Natural killer cell (primary cell): ENCODE results near the gene TAB2. TPM values are rescaled to one million over a fixed set of nuclear protein-coding genes. Genes with fewer than 3 reads are reported as not detected.
"Not testable (repeated sequence)": the region's sequence is repeated elsewhere in the genome, so short reads cannot be mapped to it uniquely, and the experiment has no call there.

Source experiments
- ATAC-seq, 3 donors: fragments of 150-1000 bp in 2 of 3; fragments of 200-7000 bp in 1 of 3; cut with Tn5 transposase; 1 replicate in 1 of 3; 2 replicates in 2 of 3; pipeline ENCODE4 v1.10.0; 2021; ENCODE audit warnings: mild to moderate bottlenecking in 2 of 3, moderate library complexity in 2 of 3
- DNase-seq, 2 donors: peaks; one replicate each; pipeline versions ENCODE4 v3.0.0 to v3.0.0-alpha.2; 2013 to 2021; ENCODE audit warnings: mixed read lengths in 1 of 2
- H3K27ac ChIP-seq: one replicate; pipeline ENCODE4 v1.5.1; 2013; ENCODE audit warnings: mild to moderate bottlenecking, low read length
- H3K27me3 ChIP-seq: one replicate; pipeline ENCODE4 v1.6.1; 2013; ENCODE audit warnings: low read length; ENCODE audit not compliant: control insufficient read depth, insufficient read depth
- H3K36me3 ChIP-seq: one replicate; pipeline ENCODE4 v1.6.1; 2013; ENCODE audit warnings: low read length; ENCODE audit not compliant: control insufficient read depth, insufficient read depth
- H3K4me1 ChIP-seq: one replicate; pipeline ENCODE4 v1.6.1; 2013; ENCODE audit warnings: low read length; ENCODE audit not compliant: control insufficient read depth, insufficient read depth
- H3K4me3 ChIP-seq: one replicate; pipeline ENCODE4 v1.5.1; 2013; ENCODE audit warnings: low read length
- H3K9me3 ChIP-seq: one replicate; pipeline ENCODE4 v1.6.1; 2013; ENCODE audit warnings: low read length; ENCODE audit not compliant: control insufficient read depth, insufficient read depth
- H3K27ac Mint-ChIP-seq, 2 donors: one replicate each; pipeline ENCODE4 v1.8.0; 2022; ENCODE audit warnings: mild to moderate bottlenecking in 2 of 2, mixed read lengths in 2 of 2, moderate library complexity in 1 of 2
- H3K27me3 Mint-ChIP-seq, 2 donors: one replicate each; pipeline ENCODE4 v1.8.0; 2022; ENCODE audit warnings: low read depth in 2 of 2, mixed read lengths in 2 of 2
- H3K36me3 Mint-ChIP-seq: one replicate; pipeline ENCODE4 v1.8.0; 2022; ENCODE audit warnings: mixed read lengths
- H3K4me1 Mint-ChIP-seq, 2 donors: one replicate each; pipeline ENCODE4 v1.8.0; 2022; ENCODE audit warnings: mixed read lengths in 2 of 2
- H3K4me3 Mint-ChIP-seq: one replicate; pipeline ENCODE4 v1.8.0; 2022; ENCODE audit warnings: mild to moderate bottlenecking, moderate library complexity, mixed read lengths
- H3K9me3 Mint-ChIP-seq, 2 donors: one replicate each; pipeline ENCODE4 v1.8.0; 2022; ENCODE audit warnings: mixed read lengths in 2 of 2
- CTCF ChIP-seq: fragments of 200-600 bp; IDR thresholded peaks from one replicate; pipeline ENCODE4 v1.8.0; 2022; ENCODE audit warnings: antibody characterized with exemption
- WGBS: methylation state at CpG from one replicate; pipeline ENCODE4 v1.1.7; 2013; ENCODE audit warnings: missing lambda C conversion rate; ENCODE audit not compliant: insufficient coverage; 5-methylcytosine and 5-hydroxymethylcytosine counted together
- intact Hi-C: fragments of 100-400 bp; cut with micrococcal nuclease; formaldehyde crosslinking; loops from one replicate; pipeline ENCODE4 v1.14.2; 2022
- total RNA-seq, 4 donors: library from RNA; stranded (reverse); fragments of 120-200 nt in 1 of 4; gene quantifications; one replicate each; pipeline versions ENCODE4 v1.2.3 to v1.2.4, GENCODE V29; 2013 to 2022

TAB2 gene
- total RNA-seq, 3 donors from 2014 or later (not counting 1 experiment from before 2014, with no cell fraction given) = 65.7 to 74.9 (median 68.9) TPM

GRCh38 chr6:149440735-149441671, 123.5 kb downstream of the TAB2 start:
- Mint-ChIP-seq H3K27me3 (peaks cover 0 to 3% of the 10 kb centered on the region in 2 donors), H3K9me3 (no peaks in the 10 kb centered on the region), H3K36me3 (no peaks in the 10 kb centered on the region), H3K4me3 (no peak overlapping the region), H3K4me1 (peaks cover 0 to 5% of the 10 kb centered on the region in 2 donors), H3K27ac (no peak overlapping the region)
- H3K4me3 ChIP-seq = no peak overlapping the region
- H3K27me3 ChIP-seq = no peaks in the 10 kb centered on the region
- no peak overlapping the region for H3K27ac ChIP-seq
- intact Hi-C loops = no loop called here
- 87% methylated on average over 16 of the region's 16 CpGs for WGBS
- DNase-seq = no peak
- H3K4me1 ChIP-seq = no peaks in the 10 kb centered on the region
- no peaks in the 10 kb centered on the region for H3K9me3 ChIP-seq
- no peak for TF ChIP-seq CTCF
- no peaks in the 10 kb centered on the region for H3K36me3 ChIP-seq
- ATAC-seq = no peak

- 81% methylated on average over 9 of the region's 9 CpGs for WGBS
- H3K9me3 Mint-ChIP-seq = no peaks in the 10 kb centered on the region
- Histone ChIP-seq H3K27ac (no peak overlapping the region), H3K27me3 (no peaks in the 10 kb centered on the region), H3K9me3 (no peaks in the 10 kb centered on the region), H3K4me1 (no peaks in the 10 kb centered on the region), H3K4me3 (no peak overlapping the region), H3K36me3 (no peaks in the 10 kb centered on the region)
- no peak for TF ChIP-seq CTCF
- peaks cover 0 to 5% of the 10 kb centered on the region in 2 donors for H3K4me1 Mint-ChIP-seq
- intact Hi-C loops = no loop called here
- ATAC-seq (no peak), DNase-seq (no peak)
- no peak overlapping the region for H3K4me3 Mint-ChIP-seq
- H3K27me3 Mint-ChIP-seq = peaks cover 0 to 3% of the 10 kb centered on the region in 2 donors
- no peak overlapping the region for H3K27ac Mint-ChIP-seq
- H3K36me3 Mint-ChIP-seq = no peaks in the 10 kb centered on the region
Observed at GRCh38 chr6:149441740-149442139, 124.2 kb downstream of the TAB2 start.

GRCh38 chr6:149443411-149444181, 126.1 kb downstream of the TAB2 start:
- no peak overlapping the region for H3K4me3 Mint-ChIP-seq
- H3K36me3 Mint-ChIP-seq = no peaks in the 10 kb centered on the region
- Histone ChIP-seq H3K9me3 (no peaks in the 10 kb centered on the region), H3K27me3 (no peaks in the 10 kb centered on the region), H3K36me3 (no peaks in the 10 kb centered on the region), H3K27ac (no peak overlapping the region), H3K4me1 (no peaks in the 10 kb centered on the region), H3K4me3 (no peak overlapping the region)
- DNase-seq (no peak), ATAC-seq (no peak)
- H3K27me3 Mint-ChIP-seq = peaks cover 3 to 6% of the 10 kb centered on the region in 2 donors
- intact Hi-C loops = no loop called here
- 90% methylated on average over 8 of the region's 8 CpGs for WGBS
- no peaks in the 10 kb centered on the region for H3K9me3 Mint-ChIP-seq
- no peak overlapping the region for H3K27ac Mint-ChIP-seq
- H3K4me1 Mint-ChIP-seq = no peaks in the 10 kb centered on the region
- no peak for TF ChIP-seq CTCF

GRCh38 chr6:149444360-149445094, 127.0 kb downstream of the TAB2 start:
- H3K27ac ChIP-seq, DNase-seq, H3K27me3 Mint-ChIP-seq, H3K4me1 ChIP-seq, H3K9me3 Mint-ChIP-seq, H3K36me3 ChIP-seq, intact Hi-C loops, H3K27ac Mint-ChIP-seq, H3K27me3 ChIP-seq, H3K4me1 Mint-ChIP-seq, H3K4me3 ChIP-seq, H3K9me3 ChIP-seq, H3K4me3 Mint-ChIP-seq, H3K36me3 Mint-ChIP-seq: not testable (repeated sequence)
- peak in 1 of 3 donors; percentile 12 for ATAC-seq
- 79% methylated on average over 3 of the region's 3 CpGs for WGBS
